ENCODE data around the gene TSC22D2.

Gene TSC22D2

GRCh38 chr3:150407051-150407807 lies 869 bp upstream of the TSC22D2 start:
- peak; percentile 38 for DNase-seq (ENCODE audit: low read depth)
- Histone ChIP-seq H3K27me3 (replicated peaks; ENCODE audit: control insufficient read depth, insufficient read depth, low read length) (no peaks in the 10 kb centered on the region), H3K9me3 (ENCODE audit: control insufficient read depth, low read length) (no peaks in the 10 kb centered on the region), H3K36me3 (ENCODE audit: control insufficient read depth, insufficient read depth, low read length, severe bottlenecking) (peaks cover 3% of the 10 kb centered on the region), H3K4me3 (ENCODE audit: low read length) (peak overlapping the region; percentile 97), H3K4me1 (ENCODE audit: control insufficient read depth, insufficient read depth, low read length) (peaks cover 19% of the 10 kb centered on the region), H3K9ac (ENCODE audit: low read length) (peak overlapping the region; percentile 92)

- no peaks in the 10 kb centered on the region for H3K27me3 ChIP-seq (replicated peaks; ENCODE audit: control insufficient read depth, insufficient read depth, low read length)
- H3K9ac ChIP-seq (ENCODE audit: low read length), result peak overlapping the region; percentile 92
- peaks cover 19% of the 10 kb centered on the region for H3K4me1 ChIP-seq (ENCODE audit: control insufficient read depth, insufficient read depth, low read length)
- H3K4me3 ChIP-seq (ENCODE audit: low read length), result peak overlapping the region; percentile 97
- no peaks in the 10 kb centered on the region for H3K9me3 ChIP-seq (ENCODE audit: control insufficient read depth, low read length)
- DNase-seq (ENCODE audit: low read depth), result no peak
- H3K36me3 ChIP-seq (ENCODE audit: control insufficient read depth, insufficient read depth, low read length, severe bottlenecking), result peaks cover 5% of the 10 kb centered on the region
Observed at GRCh38 chr3:150407808-150408220, 284 bp upstream of the TSC22D2 start.

- peaks cover 23% of the 10 kb centered on the region for H3K4me1 ChIP-seq (ENCODE audit: control insufficient read depth, insufficient read depth, low read length)
- H3K27me3 ChIP-seq (replicated peaks; ENCODE audit: control insufficient read depth, insufficient read depth, low read length), result no peaks in the 10 kb centered on the region
- peak overlapping the region; percentile 97 for H3K4me3 ChIP-seq (ENCODE audit: low read length)
- DNase-seq (ENCODE audit: low read depth), result no peak
- peak overlapping the region; percentile 92 for H3K9ac ChIP-seq (ENCODE audit: low read length)
- H3K9me3 ChIP-seq (ENCODE audit: control insufficient read depth, low read length), result no peaks in the 10 kb centered on the region
- H3K36me3 ChIP-seq (ENCODE audit: control insufficient read depth, insufficient read depth, low read length, severe bottlenecking), result peaks cover 6% of the 10 kb centered on the region
Observed at GRCh38 chr3:150409125-150409511, 1.0 kb downstream of the TSC22D2 start.

GRCh38 chr3:150409512-150410310 lies 1.6 kb downstream of the TSC22D2 start:
- peak overlapping the region; percentile 92 for H3K9ac ChIP-seq (ENCODE audit: low read length)
- peaks cover 6% of the 10 kb centered on the region for H3K36me3 ChIP-seq (ENCODE audit: control insufficient read depth, insufficient read depth, low read length, severe bottlenecking)
- peak overlapping the region; percentile 97 for H3K4me3 ChIP-seq (ENCODE audit: low read length)
- H3K27me3 ChIP-seq (replicated peaks; ENCODE audit: control insufficient read depth, insufficient read depth, low read length), result no peaks in the 10 kb centered on the region
- no peaks in the 10 kb centered on the region for H3K9me3 ChIP-seq (ENCODE audit: control insufficient read depth, low read length)
- H3K4me1 ChIP-seq (ENCODE audit: control insufficient read depth, insufficient read depth, low read length), result peaks cover 25% of the 10 kb centered on the region
- peak; percentile 78 for DNase-seq (ENCODE audit: low read depth)

- peaks cover 27% of the 10 kb centered on the region for H3K4me1 ChIP-seq (ENCODE audit: control insufficient read depth, insufficient read depth, low read length)
- H3K4me3 ChIP-seq (ENCODE audit: low read length), result peak overlapping the region; percentile 97
- no peaks in the 10 kb centered on the region for H3K27me3 ChIP-seq (replicated peaks; ENCODE audit: control insufficient read depth, insufficient read depth, low read length)
- peak overlapping the region; percentile 92 for H3K9ac ChIP-seq (ENCODE audit: low read length)
- peaks cover 9% of the 10 kb centered on the region for H3K36me3 ChIP-seq (ENCODE audit: control insufficient read depth, insufficient read depth, low read length, severe bottlenecking)
- H3K9me3 ChIP-seq (ENCODE audit: control insufficient read depth, low read length), result no peaks in the 10 kb centered on the region
- DNase-seq (ENCODE audit: low read depth), result peak; percentile 56
Observed at GRCh38 chr3:150410311-150411105, 2.4 kb downstream of the TSC22D2 start.

- no peak for DNase-seq (ENCODE audit: low read depth)
Observed at GRCh38 chr3:150411106-150411460, 3.0 kb downstream of the TSC22D2 start.

GRCh38 chr3:150411546-150411945 lies 3.4 kb downstream of the TSC22D2 start:
- Histone ChIP-seq H3K36me3 (ENCODE audit: control insufficient read depth, insufficient read depth, low read length, severe bottlenecking) (peaks cover 17% of the 10 kb centered on the region), H3K27me3 (replicated peaks; ENCODE audit: control insufficient read depth, insufficient read depth, low read length) (no peaks in the 10 kb centered on the region), H3K9me3 (ENCODE audit: control insufficient read depth, low read length) (no peaks in the 10 kb centered on the region), H3K4me3 (ENCODE audit: low read length) (peak overlapping the region; percentile 97), H3K4me1 (ENCODE audit: control insufficient read depth, insufficient read depth, low read length) (peaks cover 27% of the 10 kb centered on the region), H3K9ac (ENCODE audit: low read length) (peak overlapping the region; percentile 92)
- DNase-seq (ENCODE audit: low read depth), result peak; percentile 34

More at GRCh38 chr3:150411106-150411460, 3.0 kb downstream of the TSC22D2 start:
- Histone ChIP-seq H3K4me1 (ENCODE audit: control insufficient read depth, insufficient read depth, low read length) (peaks cover 27% of the 10 kb centered on the region), H3K27me3 (replicated peaks; ENCODE audit: control insufficient read depth, insufficient read depth, low read length) (no peaks in the 10 kb centered on the region), H3K4me3 (ENCODE audit: low read length) (peak overlapping the region; percentile 97), H3K9me3 (ENCODE audit: control insufficient read depth, low read length) (no peaks in the 10 kb centered on the region), H3K36me3 (ENCODE audit: control insufficient read depth, insufficient read depth, low read length, severe bottlenecking) (peaks cover 13% of the 10 kb centered on the region), H3K9ac (ENCODE audit: low read length) (peak overlapping the region; percentile 92)

GRCh38 chr3:150411976-150412375 lies 3.9 kb downstream of the TSC22D2 start:
- Histone ChIP-seq H3K9ac (ENCODE audit: low read length) (peak overlapping the region; percentile 92), H3K36me3 (ENCODE audit: control insufficient read depth, insufficient read depth, low read length, severe bottlenecking) (peaks cover 21% of the 10 kb centered on the region), H3K4me1 (ENCODE audit: control insufficient read depth, insufficient read depth, low read length) (peaks cover 28% of the 10 kb centered on the region), H3K27me3 (replicated peaks; ENCODE audit: control insufficient read depth, insufficient read depth, low read length) (no peaks in the 10 kb centered on the region), H3K9me3 (ENCODE audit: control insufficient read depth, low read length) (no peaks in the 10 kb centered on the region), H3K4me3 (ENCODE audit: low read length) (peak overlapping the region; percentile 97)
- peak; percentile 75 for DNase-seq (ENCODE audit: low read depth)

- H3K9me3 ChIP-seq (ENCODE audit: control insufficient read depth, low read length), result no peaks in the 10 kb centered on the region
- no peaks in the 10 kb centered on the region for H3K27me3 ChIP-seq (replicated peaks; ENCODE audit: control insufficient read depth, insufficient read depth, low read length)
- peak; percentile 85 for DNase-seq (ENCODE audit: low read depth)
- peaks cover 35% of the 10 kb centered on the region for H3K4me1 ChIP-seq (ENCODE audit: control insufficient read depth, insufficient read depth, low read length)
- H3K4me3 ChIP-seq (ENCODE audit: low read length), result peak overlapping the region; percentile 97
- H3K9ac ChIP-seq (ENCODE audit: low read length), result peak overlapping the region; percentile 92
- peaks cover 25% of the 10 kb centered on the region for H3K36me3 ChIP-seq (ENCODE audit: control insufficient read depth, insufficient read depth, low read length, severe bottlenecking)
Observed at GRCh38 chr3:150412561-150413231, 4.6 kb downstream of the TSC22D2 start.

GRCh38 chr3:150414258-150414657 lies 6.2 kb downstream of the TSC22D2 start:
- no peaks in the 10 kb centered on the region for H3K27me3 ChIP-seq (replicated peaks; ENCODE audit: control insufficient read depth, insufficient read depth, low read length)
- peaks cover 49% of the 10 kb centered on the region for H3K4me1 ChIP-seq (ENCODE audit: control insufficient read depth, insufficient read depth, low read length)
- peaks cover 25% of the 10 kb centered on the region for H3K36me3 ChIP-seq (ENCODE audit: control insufficient read depth, insufficient read depth, low read length, severe bottlenecking)
- H3K9me3 ChIP-seq (ENCODE audit: control insufficient read depth, low read length), result no peaks in the 10 kb centered on the region
- peak overlapping the region; percentile 92 for H3K9ac ChIP-seq (ENCODE audit: low read length)
- H3K4me3 ChIP-seq (ENCODE audit: low read length), result peak overlapping the region; percentile 97
- peak; percentile 76 for DNase-seq (ENCODE audit: low read depth)

All from adipocyte (in vitro differentiated cells).